Measurements from ENCODE around the gene CEP63. TPM values are rescaled to one million over a fixed set of nuclear protein-coding genes. Genes with fewer than 3 reads are reported as not detected.
A peak's percentile ranks its signal among the peaks of the same experiment; 100 is the strongest.
"Not testable (repeated sequence)": the region's sequence is repeated elsewhere in the genome, so short reads cannot be mapped to it uniquely, and the experiment has no call there.

CEP63 gene
- total and polyA plus RNA-seq, 8 donors: 8.1 to 104 (median 16.7) TPM

DNA sequence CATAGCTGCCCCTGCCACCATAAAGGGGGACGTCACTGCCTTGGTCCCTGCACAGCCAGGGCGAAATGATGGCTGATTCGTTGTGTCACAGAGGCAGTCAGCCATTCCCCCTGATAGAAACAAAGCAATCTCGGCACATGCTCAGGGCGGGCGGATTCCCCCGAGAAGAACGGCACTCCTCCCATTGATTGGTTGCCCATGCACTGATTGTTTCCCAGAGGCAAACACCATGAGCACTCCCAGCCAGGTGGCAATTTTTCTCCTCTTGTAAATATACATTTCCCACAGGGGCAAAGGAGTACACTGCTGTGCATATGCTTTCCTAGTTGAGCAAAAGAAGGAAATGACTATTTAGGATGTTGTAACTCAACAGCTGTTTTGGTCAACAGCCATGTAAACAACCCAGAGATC is 108.5 kb downstream of the CEP63 start:
- peak overlapping the region in 1 of 5 donors; percentile 8 for H3K27ac ChIP-seq
- no peak for TF ChIP-seq EP300 (IDR thresholded peaks at IDR 0.05)
- TF ChIP-seq POLR2A (IDR thresholded peaks at IDR 0.05): no peak
- no peak for TF ChIP-seq CTCF (IDR thresholded peaks at IDR 0.05)
- TF ChIP-seq POLR2AphosphoS5 (IDR thresholded peaks at IDR 0.05): no peak
- no peaks in the 10 kb centered on the region for H3K9me3 ChIP-seq
- H3K36me3 ChIP-seq: no peaks in the 10 kb centered on the region
- H3K4me1 ChIP-seq: no peaks in the 10 kb centered on the region
- peak in 1 of 2 donors; percentile 42 for DNase-seq
- WGBS, 5 donors: 24 to 44% (median 36%) methylated on average over 8 of the region's 8 CpGs
- H3K4me3 ChIP-seq: no peak overlapping the region
- H3K27me3 ChIP-seq: no peaks in the 10 kb centered on the region
- intact Hi-C loops (cut with DNase I; ENCODE audit: low total_unique reads): no loop called here

DNA sequence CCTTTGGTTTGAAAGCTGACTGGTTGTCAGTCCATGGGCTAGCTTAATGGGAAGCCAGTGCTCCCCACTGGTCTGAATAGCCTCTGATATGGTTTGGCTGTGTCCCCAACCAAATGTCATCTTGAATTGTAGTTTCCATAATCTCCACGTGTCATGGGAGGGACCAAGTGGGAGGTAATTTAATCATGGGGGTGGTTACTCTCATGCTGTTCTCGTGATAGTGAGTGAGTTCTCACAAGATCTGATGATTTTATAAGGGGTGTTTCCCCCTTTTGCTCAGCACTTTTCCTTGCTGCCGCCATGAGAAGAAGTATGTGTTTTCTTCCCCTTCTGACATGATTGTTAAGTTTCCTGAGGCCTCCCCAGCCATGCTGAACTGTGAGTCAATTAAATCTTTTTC is 109.1 kb downstream of the CEP63 start:
- DNase-seq; H3K36me3 ChIP-seq; H3K9me3 ChIP-seq; H3K4me1 ChIP-seq; H3K27me3 ChIP-seq; intact Hi-C loops (cut with DNase I; ENCODE audit: low total_unique reads); H3K4me3 ChIP-seq: not testable (repeated sequence)
- peak overlapping the region in 1 of 5 donors; percentile 8 for H3K27ac ChIP-seq
- WGBS, 5 donors: 55 to 69% (median 61%) methylated on average over 3 of the region's 3 CpGs

- H3K4me1 ChIP-seq: peaks cover 0 to 20% (median 9%) of the 10 kb centered on the region in 4 donors
- intact Hi-C loops (cut with DNase I; ENCODE audit: low total_unique reads): no loop called here
- no peak for DNase-seq
- H3K4me3 ChIP-seq: no peak overlapping the region
- TF ChIP-seq POLR2AphosphoS5 (IDR thresholded peaks at IDR 0.05): no peak
- no peak for TF ChIP-seq POLR2A (IDR thresholded peaks at IDR 0.05)
- no peak for TF ChIP-seq CTCF (IDR thresholded peaks at IDR 0.05)
- no peak for TF ChIP-seq EP300 (IDR thresholded peaks at IDR 0.05)
- H3K27ac ChIP-seq: no peak overlapping the region
- H3K9me3 ChIP-seq: no peaks in the 10 kb centered on the region
- H3K27me3 ChIP-seq: no peaks in the 10 kb centered on the region
- H3K36me3 ChIP-seq: no peaks in the 10 kb centered on the region
- 10 to 41% (median 17%) methylated on average over 2 of the region's 2 CpGs for WGBS, 5 donors
Measured at GRCh38 chr3:134597390-134597970, 111.6 kb downstream of the CEP63 start.

DNA sequence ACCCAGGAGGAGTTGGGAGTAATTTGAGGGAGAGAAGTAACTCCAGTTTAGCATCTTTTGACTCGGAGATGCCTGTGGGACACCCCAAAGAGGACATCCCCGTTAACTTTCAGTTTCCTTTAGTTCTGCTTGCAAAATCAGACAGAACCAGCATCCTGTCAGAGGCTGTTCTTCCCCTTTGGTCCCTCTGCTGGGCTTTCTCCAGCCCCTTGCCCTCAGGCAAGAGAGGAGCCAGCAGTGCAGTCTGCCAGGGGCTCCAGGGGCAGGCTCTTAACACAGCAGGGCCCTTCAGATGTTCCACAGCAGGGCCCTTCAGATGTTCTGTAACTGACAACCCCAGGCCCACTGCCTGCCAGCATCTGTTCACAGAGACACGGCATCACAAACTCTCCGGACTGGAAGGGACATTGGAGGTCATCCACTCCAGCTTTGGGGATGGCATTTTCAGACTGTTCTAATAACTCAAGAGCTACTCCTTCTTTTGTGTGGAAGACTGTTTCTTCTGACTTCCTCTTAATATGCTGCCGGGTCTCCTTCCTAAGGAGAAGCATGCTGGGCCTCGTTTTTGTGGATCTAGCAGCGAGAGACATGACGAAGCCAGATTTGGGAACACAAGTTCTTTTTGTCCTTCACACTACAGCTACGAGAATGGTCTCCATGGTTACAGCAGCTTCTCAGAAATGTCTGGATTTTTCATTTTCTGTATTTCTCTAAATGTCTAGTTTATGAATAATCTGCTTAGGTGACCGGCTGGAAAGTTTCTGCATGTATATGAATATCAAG is 113.1 kb downstream of the CEP63 start:
- no peaks in the 10 kb centered on the region for H3K9me3 ChIP-seq
- TF ChIP-seq CTCF (IDR thresholded peaks at IDR 0.05) (no peak), EP300 (IDR thresholded peaks at IDR 0.05) (no peak), POLR2A (IDR thresholded peaks at IDR 0.05) (no peak), POLR2AphosphoS5 (IDR thresholded peaks at IDR 0.05) (no peak)
- H3K36me3 ChIP-seq: peaks cover 0 to 9% (median 0%) of the 10 kb centered on the region in 4 donors
- H3K27ac ChIP-seq: peak overlapping the region in 1 of 5 donors; percentile 17
- intact Hi-C loops (cut with DNase I; ENCODE audit: low total_unique reads): no loop called here
- H3K4me1 ChIP-seq: peaks cover 0 to 24% (median 9%) of the 10 kb centered on the region in 4 donors
- H3K4me3 ChIP-seq: no peak overlapping the region
- H3K27me3 ChIP-seq: no peaks in the 10 kb centered on the region
- WGBS, 5 donors: 73 to 84% (median 75%) methylated on average over 10 of the region's 10 CpGs
- no peak for DNase-seq

GRCh38 chr3:134600206-134600605 is 114.3 kb downstream of the CEP63 start:
- Histone ChIP-seq H3K27me3 (no peaks in the 10 kb centered on the region), H3K36me3 (peaks cover 0 to 12% (median 0%) of the 10 kb centered on the region in 4 donors), H3K9me3 (no peaks in the 10 kb centered on the region), H3K4me3 (no peak overlapping the region), H3K4me1 (peaks cover 0 to 24% (median 9%) of the 10 kb centered on the region in 4 donors), H3K27ac (no peak overlapping the region)
- intact Hi-C loops (cut with DNase I; ENCODE audit: low total_unique reads): no loop called here
- TF ChIP-seq POLR2A (IDR thresholded peaks at IDR 0.05): no peak
- TF ChIP-seq POLR2AphosphoS5 (IDR thresholded peaks at IDR 0.05): no peak
- no peak for TF ChIP-seq CTCF (IDR thresholded peaks at IDR 0.05)
- TF ChIP-seq EP300 (IDR thresholded peaks at IDR 0.05): no peak
- WGBS, 5 donors: 23 to 41% (median 28%) methylated on average over 1 of the region's 1 CpG
- DNase-seq: no peak

Data from stomach (tissue), 9 donors.